Nephron progenitor cell (in vitro differentiated cells): Measurements from ENCODE around the gene C3orf18.

ENCODE experiments used
- DNase-seq: peaks from one replicate; pipeline ENCODE4 v3.0.0; 2021
- H3K27ac Mint-ChIP-seq: 2 replicates; pipeline ENCODE4 v1.8.0; 2021; ENCODE audit warnings: mild to moderate bottlenecking, moderate library complexity, mixed read lengths
- H3K27me3 Mint-ChIP-seq: 2 replicates; pipeline ENCODE4 v1.8.0; 2021; ENCODE audit warnings: mild to moderate bottlenecking, low read depth, mixed read lengths; ENCODE audit not compliant: poor library complexity
- H3K36me3 Mint-ChIP-seq: 2 replicates; pipeline ENCODE4 v1.8.0; 2021; ENCODE audit warnings: low read depth, mixed read lengths
- H3K4me1 Mint-ChIP-seq: 2 replicates; pipeline ENCODE4 v1.8.0; 2021; ENCODE audit warnings: mixed read lengths
- H3K4me3 Mint-ChIP-seq: 2 replicates; pipeline ENCODE4 v1.8.0; 2021; ENCODE audit warnings: mild to moderate bottlenecking, moderate library complexity, mixed read lengths
- H3K9me3 Mint-ChIP-seq: 2 replicates; pipeline ENCODE4 v1.8.0; 2021; ENCODE audit warnings: mild to moderate bottlenecking, moderate library complexity, mixed read lengths
- TF ChIP-seq, protein P1 (sequence below): fragments of 200-600 bp; sonication (generic); IDR thresholded peaks from 2 replicates; pipeline ENCODE4 v1.5.0; 2021; ENCODE audit warnings: antibody characterized with exemption

The C3orf18 gene

DNA sequence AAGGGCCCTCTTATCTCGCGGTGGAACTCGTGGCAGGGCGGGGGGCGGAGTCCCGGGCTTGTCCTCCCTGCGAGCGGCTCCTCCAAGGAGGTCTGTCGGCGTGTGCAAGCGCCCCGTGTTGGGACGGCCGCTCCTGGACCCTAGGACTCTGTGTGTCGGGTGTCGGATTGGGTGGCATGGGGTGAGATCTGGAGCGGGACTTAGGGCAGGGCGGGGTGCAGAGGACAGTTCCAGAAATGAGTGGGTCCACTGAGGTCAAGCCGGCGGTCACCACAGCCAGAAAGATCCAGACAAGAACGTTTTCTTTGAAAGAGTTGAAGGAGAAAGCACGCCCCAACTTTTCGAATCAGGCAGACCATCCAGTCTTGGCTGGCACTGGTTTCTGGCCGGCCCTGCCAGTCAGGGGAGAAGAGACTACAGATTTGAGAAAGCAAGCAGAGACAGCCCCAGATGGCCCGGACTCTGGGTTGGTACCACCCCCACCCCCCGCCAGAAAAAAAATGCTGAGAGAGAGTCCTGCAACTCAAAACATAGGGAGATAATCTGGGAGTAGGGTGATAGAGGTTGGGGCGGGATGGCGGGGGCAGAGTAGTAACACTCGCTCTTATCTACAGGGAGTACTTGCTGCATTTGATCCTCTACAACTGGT, 44.8 kb upstream of the C3orf18 start:
- H3K27ac Mint-ChIP-seq = peak overlapping the region; percentile 69
- DNase-seq = no peak
- TF ChIP-seq, protein P1, sequence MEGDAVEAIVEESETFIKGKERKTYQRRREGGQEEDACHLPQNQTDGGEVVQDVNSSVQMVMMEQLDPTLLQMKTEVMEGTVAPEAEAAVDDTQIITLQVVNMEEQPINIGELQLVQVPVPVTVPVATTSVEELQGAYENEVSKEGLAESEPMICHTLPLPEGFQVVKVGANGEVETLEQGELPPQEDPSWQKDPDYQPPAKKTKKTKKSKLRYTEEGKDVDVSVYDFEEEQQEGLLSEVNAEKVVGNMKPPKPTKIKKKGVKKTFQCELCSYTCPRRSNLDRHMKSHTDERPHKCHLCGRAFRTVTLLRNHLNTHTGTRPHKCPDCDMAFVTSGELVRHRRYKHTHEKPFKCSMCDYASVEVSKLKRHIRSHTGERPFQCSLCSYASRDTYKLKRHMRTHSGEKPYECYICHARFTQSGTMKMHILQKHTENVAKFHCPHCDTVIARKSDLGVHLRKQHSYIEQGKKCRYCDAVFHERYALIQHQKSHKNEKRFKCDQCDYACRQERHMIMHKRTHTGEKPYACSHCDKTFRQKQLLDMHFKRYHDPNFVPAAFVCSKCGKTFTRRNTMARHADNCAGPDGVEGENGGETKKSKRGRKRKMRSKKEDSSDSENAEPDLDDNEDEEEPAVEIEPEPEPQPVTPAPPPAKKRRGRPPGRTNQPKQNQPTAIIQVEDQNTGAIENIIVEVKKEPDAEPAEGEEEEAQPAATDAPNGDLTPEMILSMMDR = no peak

DNA sequence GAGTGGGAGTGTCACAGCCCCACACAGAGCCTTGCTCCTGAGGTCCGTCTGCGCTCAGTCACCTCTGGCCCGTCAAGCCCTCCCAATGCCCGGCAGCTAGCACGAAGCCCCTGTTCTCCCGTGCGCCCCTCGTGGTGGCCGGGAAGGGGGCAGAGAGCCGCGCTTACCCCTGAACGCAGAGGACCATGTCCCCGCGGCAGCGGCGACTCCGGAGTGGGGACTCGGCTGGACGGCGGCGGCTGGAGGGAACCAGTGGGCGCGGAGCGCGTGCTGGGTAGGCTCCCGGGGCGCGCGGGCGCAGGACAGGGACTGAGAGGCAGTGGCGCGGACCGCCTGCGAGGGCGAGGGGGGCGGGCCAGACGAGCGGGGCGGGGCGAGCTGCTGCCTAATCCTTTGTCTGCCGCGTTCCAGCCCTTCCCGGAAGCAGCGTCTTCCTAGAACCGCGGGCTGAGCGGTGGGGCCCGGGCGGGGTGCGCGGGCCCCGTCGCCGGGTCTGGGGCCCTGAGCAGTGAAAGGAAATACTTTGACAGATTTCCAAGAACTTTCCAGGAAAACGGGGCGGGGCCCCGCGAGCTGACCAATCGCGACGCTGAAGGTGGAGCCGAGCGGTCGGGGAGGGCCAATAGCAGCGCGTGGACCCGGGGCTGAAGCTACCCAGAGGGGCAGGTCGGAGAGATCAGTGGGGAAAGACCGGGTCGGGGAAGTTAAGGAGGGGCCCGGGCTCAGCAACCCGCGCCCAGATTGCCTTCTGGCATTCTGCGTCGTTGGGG, 44.1 kb upstream of the C3orf18 start, which contains the start of gene CISH:
Gene CISH, minus strand, starts transcription at position 311 of the 770 bp plus-strand sequence. Its CDS starts 124 bp downstream, at position 187.
- DNase-seq = peak; percentile 98
- Mint-ChIP-seq H3K27ac (peak within 1 kb of the TSS; percentile 69), H3K4me1 (peaks cover 55% of the 10 kb centered on the region), H3K4me3 (peak within 1 kb of the TSS; percentile 85), H3K36me3 (no peaks in the 10 kb centered on the region), H3K9me3 (no peaks in the 10 kb centered on the region), H3K27me3 (peaks cover 36% of the 10 kb centered on the region)
- TF ChIP-seq, protein P1 = peak; percentile 54

More for the DNA sequence above, 44.8 kb upstream of the C3orf18 start:
- Mint-ChIP-seq H3K36me3 (no peaks in the 10 kb centered on the region), H3K4me3 (peak overlapping the region; percentile 85), H3K9me3 (no peaks in the 10 kb centered on the region), H3K27me3 (peaks cover 36% of the 10 kb centered on the region), H3K4me1 (peaks cover 55% of the 10 kb centered on the region)

DNA sequence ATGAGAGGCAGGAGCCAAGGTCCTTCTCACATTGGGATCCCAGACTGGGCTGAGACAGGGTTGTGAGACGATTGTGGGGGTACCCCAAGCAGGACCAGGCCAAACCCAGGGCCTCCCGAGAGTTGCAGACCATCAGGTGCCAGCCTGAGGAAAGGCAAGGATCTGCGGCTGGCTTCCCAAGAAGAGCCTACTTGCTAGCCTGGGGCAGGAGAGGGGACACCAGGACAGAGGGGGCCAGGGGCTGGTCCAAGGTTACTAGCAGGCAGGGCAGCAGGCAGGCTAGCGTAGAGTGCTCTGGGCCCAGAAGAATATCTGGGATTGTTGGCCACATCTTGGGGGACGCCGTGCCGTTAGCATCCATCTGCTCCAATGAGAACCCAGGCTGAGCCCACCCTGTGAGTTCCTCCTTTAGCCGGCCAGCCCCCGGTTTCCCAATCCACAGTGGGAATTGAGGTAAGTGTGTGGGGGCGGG, 43.5 kb upstream of the C3orf18 start:
- TF ChIP-seq, protein P1 = no peak
- peak overlapping the region; percentile 85 for H3K4me3 Mint-ChIP-seq
- peaks cover 33% of the 10 kb centered on the region for H3K27me3 Mint-ChIP-seq
- DNase-seq = no peak
- no peaks in the 10 kb centered on the region for H3K36me3 Mint-ChIP-seq
- H3K9me3 Mint-ChIP-seq = no peaks in the 10 kb centered on the region
- peaks cover 49% of the 10 kb centered on the region for H3K4me1 Mint-ChIP-seq
- peak overlapping the region; percentile 64 for H3K27ac Mint-ChIP-seq

DNA sequence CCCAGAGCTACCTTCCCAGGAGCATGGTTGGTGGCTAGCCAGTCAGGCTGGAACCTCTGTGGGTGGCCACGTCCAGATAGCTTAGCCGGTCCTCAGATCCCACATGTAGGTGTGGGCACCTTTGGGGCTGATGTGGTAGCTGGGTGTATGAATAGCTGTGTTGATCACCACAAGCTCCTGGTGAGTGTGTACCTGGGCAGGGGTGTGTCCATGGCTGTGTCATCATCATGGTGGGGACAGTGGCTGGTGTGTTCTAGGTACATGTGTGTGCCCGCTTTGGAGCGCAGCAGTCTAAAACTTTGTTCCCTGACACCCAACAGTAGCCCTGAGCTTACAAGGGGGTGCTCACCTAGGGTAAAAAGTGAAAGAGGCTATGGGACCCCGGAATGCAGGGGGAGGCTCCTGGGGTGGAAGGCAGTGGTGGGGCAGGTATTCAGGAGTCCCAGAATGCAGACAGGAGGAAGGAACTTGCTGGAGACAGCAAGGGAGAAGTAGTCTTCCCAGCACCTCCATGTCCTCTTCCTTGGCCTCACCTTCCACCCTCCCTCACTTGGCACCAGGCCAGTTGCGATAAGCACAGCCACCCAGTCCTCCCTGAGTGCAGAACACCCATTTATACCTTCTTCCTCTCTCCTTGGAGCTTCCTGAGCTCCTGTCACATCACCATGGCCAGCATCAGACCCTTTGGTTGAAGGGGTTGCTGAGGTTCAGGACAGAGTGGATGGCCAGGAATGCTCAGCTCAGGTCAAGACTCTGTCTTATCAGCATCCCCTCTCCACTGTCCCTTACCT, 42.8 kb upstream of the C3orf18 start:
- H3K4me1 Mint-ChIP-seq = peaks cover 44% of the 10 kb centered on the region
- H3K4me3 Mint-ChIP-seq = peak overlapping the region; percentile 85
- no peak overlapping the region for H3K27ac Mint-ChIP-seq
- H3K9me3 Mint-ChIP-seq = no peaks in the 10 kb centered on the region
- TF ChIP-seq, protein P1 = no peak
- no peak for DNase-seq
- H3K27me3 Mint-ChIP-seq = peaks cover 31% of the 10 kb centered on the region
- no peaks in the 10 kb centered on the region for H3K36me3 Mint-ChIP-seq

DNA sequence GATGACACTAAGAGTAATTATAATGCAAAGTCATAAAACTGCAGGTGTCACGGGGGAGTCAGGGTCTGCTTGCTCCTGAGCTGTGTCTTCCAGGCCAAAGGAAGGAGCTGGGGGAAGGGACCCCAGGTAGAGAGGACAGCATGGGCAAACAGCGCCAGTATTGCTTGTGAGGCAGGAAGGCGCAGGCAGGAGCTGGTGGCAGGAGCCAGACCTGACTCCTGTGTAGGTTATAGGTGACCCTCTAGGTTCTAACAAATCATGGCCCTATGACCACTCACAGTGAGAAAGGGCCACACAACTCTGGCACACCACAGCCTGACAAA, 42.2 kb upstream of the C3orf18 start:
- H3K27ac Mint-ChIP-seq = no peak overlapping the region
- H3K36me3 Mint-ChIP-seq = no peaks in the 10 kb centered on the region
- TF ChIP-seq, protein P1 = no peak
- H3K9me3 Mint-ChIP-seq = no peaks in the 10 kb centered on the region
- H3K4me3 Mint-ChIP-seq = peak overlapping the region; percentile 57
- peaks cover 28% of the 10 kb centered on the region for H3K27me3 Mint-ChIP-seq
- DNase-seq = no peak
- H3K4me1 Mint-ChIP-seq = peaks cover 44% of the 10 kb centered on the region
